Activated naive CD4-positive, alpha-beta T cell treated with anti-CD3 and anti-CD28 coated beads, Interleukin-2, amount 50 U/mL, for 24 hours (primary cell): ENCODE measurements around the gene TSPAN33.
"Not testable (repeated sequence)": the region's sequence is repeated elsewhere in the genome, so short reads cannot be mapped to it uniquely, and the experiment has no call there.

Source experiments
- H3K27ac Mint-ChIP-seq: one replicate; pipeline ENCODE4 v1.8.0; 2021; ENCODE audit warnings: mild to moderate bottlenecking, mixed read lengths
- H3K27me3 Mint-ChIP-seq: one replicate; pipeline ENCODE4 v1.8.0; 2021; ENCODE audit warnings: mixed read lengths
- H3K36me3 Mint-ChIP-seq: one replicate; pipeline ENCODE4 v1.8.0; 2021; ENCODE audit warnings: mixed read lengths
- H3K4me1 Mint-ChIP-seq: one replicate; pipeline ENCODE4 v1.8.0; 2021; ENCODE audit warnings: mixed read lengths
- H3K4me3 Mint-ChIP-seq: one replicate; pipeline ENCODE4 v1.8.0; 2021; ENCODE audit warnings: mild to moderate bottlenecking, mixed read lengths
- H3K9me3 Mint-ChIP-seq: one replicate; pipeline ENCODE4 v1.8.0; 2021; ENCODE audit warnings: mixed read lengths

Gene TSPAN33

DNA sequence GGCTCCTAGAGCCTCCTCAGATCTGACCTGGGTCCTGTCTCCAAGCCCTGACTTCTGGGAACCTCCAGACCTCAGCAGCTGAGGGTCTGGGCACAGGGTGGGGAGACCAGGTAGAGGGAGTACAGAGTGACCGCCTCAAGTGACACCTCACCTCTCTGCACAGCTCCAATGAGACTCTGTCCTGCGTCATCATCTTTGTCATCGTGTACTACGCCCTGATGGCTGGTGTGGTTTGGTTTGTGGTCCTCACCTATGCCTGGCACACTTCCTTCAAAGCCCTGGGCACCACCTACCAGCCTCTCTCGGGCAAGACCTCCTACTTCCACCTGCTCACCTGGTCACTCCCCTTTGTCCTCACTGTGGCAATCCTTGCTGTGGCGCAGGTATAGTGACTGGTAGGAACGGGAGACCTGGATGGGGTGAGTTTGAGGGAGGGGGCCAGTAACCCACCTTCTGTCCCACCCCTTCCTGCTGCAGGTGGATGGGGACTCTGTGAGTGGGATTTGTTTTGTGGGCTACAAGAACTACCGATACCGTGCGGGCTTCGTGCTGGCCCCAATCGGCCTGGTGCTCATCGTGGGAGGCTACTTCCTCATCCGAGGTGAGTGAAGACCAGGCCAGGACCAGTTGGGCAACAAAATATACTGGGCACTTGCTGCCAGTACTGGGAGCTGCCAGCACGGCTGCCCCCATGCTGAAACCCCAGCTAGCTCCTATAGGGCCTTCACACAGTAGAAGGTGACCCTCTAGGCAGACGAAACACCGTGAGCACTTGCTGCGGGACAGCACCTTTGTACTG, 61.7 kb downstream of the TSPAN33 start:
- Mint-ChIP-seq H3K27me3 (no peaks in the 10 kb centered on the region), H3K36me3 (no peaks in the 10 kb centered on the region), H3K4me1 (no peaks in the 10 kb centered on the region), H3K27ac (no peak overlapping the region), H3K9me3 (no peaks in the 10 kb centered on the region), H3K4me3 (no peak overlapping the region)

DNA sequence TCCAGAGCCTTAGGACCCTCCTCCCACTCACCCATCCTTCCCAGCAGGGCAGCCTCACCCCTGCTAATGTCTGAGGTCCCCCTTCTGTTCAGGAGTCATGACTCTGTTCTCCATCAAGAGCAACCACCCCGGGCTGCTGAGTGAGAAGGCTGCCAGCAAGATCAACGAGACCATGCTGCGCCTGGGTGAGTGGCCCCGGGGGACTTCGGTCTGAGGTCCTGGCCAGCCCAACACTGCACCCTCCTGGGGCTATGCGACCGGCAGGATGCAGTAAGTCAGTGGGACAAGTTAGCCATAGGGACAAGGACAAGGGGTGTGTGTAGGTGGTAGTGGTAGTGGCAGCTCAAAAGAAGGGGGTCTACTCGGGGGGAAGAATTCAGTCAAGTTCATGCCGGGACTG, 64.2 kb downstream of the TSPAN33 start:
- Mint-ChIP-seq H3K27ac (no peak overlapping the region), H3K4me1 (no peaks in the 10 kb centered on the region), H3K27me3 (no peaks in the 10 kb centered on the region), H3K4me3 (no peak overlapping the region), H3K36me3 (no peaks in the 10 kb centered on the region), H3K9me3 (no peaks in the 10 kb centered on the region)

DNA sequence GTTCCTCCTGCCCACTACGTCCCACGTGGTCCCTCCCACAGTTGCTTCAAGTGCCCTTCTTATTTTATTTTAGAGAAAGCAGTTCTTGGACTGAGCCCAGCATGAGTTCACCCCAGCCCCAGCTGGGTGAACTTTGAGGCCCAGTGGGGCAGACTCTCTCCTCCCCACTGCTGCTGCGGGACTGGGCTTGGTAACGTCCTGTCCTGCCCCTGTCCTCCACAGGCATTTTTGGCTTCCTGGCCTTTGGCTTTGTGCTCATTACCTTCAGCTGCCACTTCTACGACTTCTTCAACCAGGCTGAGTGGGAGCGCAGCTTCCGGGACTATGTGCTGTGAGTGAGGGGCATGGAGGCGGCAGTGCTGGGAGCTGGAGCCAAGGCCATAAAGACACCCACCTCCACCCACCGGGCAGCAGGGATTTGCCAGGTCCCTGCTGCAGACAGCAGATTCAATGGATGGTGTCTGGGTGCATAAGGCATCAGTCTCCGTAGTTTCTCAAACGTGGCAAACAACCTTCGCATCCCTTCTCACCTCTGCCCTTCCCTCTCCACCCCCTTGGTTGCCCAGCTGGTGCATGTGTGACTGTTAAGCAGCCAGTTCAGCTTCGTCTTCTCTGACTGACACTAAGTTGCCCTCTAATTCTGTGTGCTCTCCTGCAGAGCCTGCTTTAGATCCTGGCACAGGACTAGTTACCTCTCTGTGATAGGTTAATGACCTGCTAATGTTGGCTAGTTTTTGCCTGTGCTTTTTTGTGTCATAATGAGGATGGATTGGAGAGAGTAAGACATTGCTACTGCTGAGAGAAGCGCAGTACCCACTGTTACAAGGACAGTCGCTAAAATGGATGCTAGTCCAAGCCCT, 64.8 kb downstream of the TSPAN33 start:
- H3K4me3 Mint-ChIP-seq, result no peak overlapping the region
- no peak overlapping the region for H3K27ac Mint-ChIP-seq
- no peaks in the 10 kb centered on the region for H3K36me3 Mint-ChIP-seq
- no peaks in the 10 kb centered on the region for H3K4me1 Mint-ChIP-seq
- H3K9me3 Mint-ChIP-seq, result no peaks in the 10 kb centered on the region
- H3K27me3 Mint-ChIP-seq, result no peaks in the 10 kb centered on the region

DNA sequence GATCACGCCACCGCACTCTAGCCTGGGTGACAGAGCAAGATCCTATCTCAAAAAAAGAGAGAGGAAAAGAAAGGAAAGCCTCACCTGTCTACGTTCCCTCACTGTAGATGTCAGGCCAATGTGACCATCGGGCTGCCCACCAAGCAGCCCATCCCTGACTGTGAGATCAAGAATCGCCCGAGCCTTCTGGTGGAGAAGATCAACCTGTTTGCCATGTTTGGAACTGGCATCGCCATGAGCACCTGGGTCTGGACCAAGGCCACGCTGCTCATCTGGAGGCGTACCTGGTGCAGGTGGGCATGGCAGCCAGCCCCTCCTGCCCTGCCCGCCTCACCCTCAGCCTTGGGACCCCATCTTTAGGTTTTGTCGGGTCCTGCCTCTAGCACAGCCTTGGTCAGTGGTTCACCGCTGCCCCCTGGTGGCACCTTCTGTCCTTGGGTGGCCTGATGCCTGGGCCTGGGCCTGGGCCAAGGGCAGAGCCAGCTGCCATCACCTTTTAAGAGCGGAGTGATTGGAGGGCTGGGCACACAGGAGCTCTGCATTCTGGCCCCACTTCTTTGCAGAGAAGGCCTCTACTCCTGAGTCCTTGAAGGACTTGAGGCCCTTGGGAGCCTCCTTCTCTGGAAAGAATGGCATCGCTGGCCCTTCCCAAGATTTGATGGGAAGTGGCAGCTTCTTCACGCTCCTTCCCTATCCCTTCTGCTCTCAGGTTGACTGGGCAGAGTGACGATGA, 65.9 kb downstream of the TSPAN33 start:
- H3K27ac Mint-ChIP-seq, result no peak overlapping the region
- no peaks in the 10 kb centered on the region for H3K36me3 Mint-ChIP-seq
- H3K9me3 Mint-ChIP-seq, result no peaks in the 10 kb centered on the region
- no peak overlapping the region for H3K4me3 Mint-ChIP-seq
- H3K27me3 Mint-ChIP-seq, result no peaks in the 10 kb centered on the region
- no peaks in the 10 kb centered on the region for H3K4me1 Mint-ChIP-seq

DNA sequence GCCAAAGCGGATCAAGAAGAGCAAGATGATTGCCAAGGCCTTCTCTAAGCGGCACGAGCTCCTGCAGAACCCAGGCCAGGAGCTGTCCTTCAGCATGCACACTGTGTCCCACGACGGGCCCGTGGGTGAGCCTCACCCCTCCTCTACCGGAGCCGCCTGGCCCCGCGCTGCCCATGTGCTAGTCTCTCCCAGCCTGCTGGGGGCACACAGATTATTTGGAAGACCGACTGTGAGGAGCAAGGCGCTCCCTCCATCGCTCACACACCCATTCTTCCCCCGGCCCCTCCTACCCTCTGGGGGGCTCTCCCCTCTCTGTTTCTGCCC, 66.4 kb downstream of the TSPAN33 start:
- Mint-ChIP-seq H3K27ac (no peak overlapping the region), H3K4me3 (no peak overlapping the region), H3K9me3 (no peaks in the 10 kb centered on the region), H3K36me3 (peaks cover 2% of the 10 kb centered on the region), H3K4me1 (no peaks in the 10 kb centered on the region), H3K27me3 (no peaks in the 10 kb centered on the region)

DNA sequence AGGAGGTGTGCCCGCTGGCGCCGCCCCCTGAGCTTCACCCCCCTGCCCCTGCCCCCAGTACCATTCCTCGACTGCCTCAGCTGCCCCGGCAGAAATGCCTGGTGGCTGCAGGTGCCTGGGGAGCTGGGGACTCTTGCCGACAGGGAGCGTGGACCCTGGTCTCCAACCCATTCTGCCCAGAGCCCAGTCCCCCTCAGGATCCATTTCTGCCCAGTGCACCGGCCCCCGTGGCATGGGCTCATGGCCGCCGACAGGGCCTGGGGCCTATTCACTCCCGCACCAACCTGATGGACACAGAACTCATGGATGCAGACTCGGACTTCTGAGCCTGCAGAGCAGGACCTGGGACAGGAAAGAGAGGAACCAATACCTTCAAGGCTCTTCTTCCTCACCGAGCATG, 67.6 kb downstream of the TSPAN33 start:
- Mint-ChIP-seq H3K9me3 (no peaks in the 10 kb centered on the region), H3K4me1 (no peaks in the 10 kb centered on the region), H3K27ac (no peak overlapping the region), H3K36me3 (peaks cover 2% of the 10 kb centered on the region), H3K27me3 (no peaks in the 10 kb centered on the region), H3K4me3 (no peak overlapping the region)

DNA sequence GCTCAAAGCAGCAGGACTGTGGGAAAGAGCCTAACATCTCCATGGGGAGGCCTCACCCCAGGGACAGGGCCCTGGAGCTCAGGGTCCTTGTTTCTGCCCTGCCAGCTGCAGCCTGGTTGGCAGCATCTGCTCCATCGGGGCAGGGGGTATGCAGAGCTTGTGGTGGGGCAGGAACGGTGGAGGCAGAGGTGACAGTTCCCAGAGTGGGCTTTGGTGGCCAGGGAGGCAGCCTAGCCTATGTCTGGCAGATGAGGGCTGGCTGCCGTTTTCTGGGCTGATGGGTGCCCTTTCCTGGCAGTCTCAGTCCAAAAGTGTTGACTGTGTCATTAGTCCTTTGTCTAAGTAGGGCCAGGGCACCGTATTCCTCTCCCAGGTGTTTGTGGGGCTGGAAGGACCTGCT, 68.1 kb downstream of the TSPAN33 start:
- Mint-ChIP-seq H3K9me3 (no peaks in the 10 kb centered on the region), H3K27me3 (no peaks in the 10 kb centered on the region), H3K4me3 (no peak overlapping the region), H3K4me1 (no peaks in the 10 kb centered on the region), H3K36me3 (peaks cover 2% of the 10 kb centered on the region), H3K27ac (no peak overlapping the region)

DNA sequence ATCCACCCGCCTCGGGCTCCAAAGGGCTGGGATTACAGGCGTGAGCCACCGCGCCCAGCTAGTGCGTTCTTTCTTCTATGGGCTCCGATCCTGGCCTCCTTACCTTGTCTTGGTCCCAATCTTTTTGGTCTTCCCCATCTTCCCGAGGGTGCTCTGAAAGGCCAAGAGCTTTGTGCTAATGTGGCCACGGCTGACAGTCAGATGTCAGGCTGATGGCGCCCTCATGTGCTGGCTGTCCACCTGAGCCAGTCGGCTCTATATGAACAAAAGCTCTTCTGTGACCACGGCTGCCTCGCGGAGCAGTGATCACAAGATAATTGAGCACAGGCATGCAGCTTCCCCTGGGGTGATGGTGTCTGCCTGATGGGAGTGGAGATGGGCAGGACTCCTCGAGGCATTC, 69.3 kb downstream of the TSPAN33 start:
- Mint-ChIP-seq H3K27me3 (no peaks in the 10 kb centered on the region), H3K36me3 (peaks cover 2% of the 10 kb centered on the region), H3K4me3 (no peak overlapping the region), H3K4me1 (no peaks in the 10 kb centered on the region), H3K9me3 (no peaks in the 10 kb centered on the region), H3K27ac (no peak overlapping the region)

DNA sequence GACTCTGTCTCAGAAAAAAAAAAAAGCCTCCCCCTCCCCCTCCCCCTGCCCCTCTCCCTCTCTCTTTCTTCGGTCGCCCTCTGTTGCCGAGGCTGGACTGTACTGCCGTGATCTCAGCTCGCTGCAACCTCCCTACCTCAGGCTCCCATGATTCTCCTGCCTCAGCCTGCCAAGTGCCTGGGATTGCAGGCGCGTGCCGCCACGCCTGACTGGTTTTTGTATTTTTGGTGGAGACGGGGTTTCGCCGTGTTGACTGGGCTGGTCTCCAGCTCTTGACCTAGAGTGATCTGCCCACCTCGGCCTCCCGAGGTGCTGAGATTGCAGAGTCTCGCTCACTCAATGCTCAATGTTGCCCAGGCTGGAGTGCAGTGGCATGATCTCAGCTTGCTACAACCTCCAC, 71.2 kb downstream of the TSPAN33 start:
- not testable (repeated sequence) for H3K4me1 Mint-ChIP-seq, H3K4me3 Mint-ChIP-seq, H3K9me3 Mint-ChIP-seq, H3K27me3 Mint-ChIP-seq, H3K36me3 Mint-ChIP-seq
- H3K27ac Mint-ChIP-seq, result peak overlapping the region; percentile 55

DNA sequence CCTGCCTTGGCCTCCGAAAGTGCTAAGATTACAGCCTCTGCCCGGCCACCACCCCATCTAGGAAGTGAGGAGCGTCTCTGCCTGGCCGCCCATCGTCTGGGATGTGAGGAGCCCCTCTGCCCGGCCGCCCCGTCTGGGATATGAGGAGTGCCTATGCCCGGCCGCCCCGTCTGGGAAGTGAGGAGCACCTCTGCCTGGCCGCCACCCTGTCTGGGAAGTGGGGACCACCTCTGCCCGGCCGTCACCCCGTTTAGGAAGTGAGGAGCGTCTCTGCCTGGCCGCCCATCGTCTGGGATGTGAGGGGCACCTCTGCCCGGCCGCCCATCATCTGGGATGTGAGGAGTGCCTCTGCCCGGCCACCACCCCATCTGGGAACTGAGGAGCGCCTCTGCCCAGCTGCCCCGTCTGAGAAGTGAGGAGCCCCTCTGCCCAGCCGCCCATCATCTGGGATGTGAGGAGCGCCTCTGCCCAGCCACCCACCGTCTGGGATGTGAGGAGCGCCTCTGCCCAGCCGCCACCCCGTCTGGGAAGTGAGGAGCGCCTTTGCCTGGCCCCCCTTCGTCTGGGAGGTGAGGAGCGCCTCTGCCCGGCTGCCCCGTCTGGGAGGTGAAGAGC, 71.7 kb downstream of the TSPAN33 start:
- not testable (repeated sequence) for H3K36me3 Mint-ChIP-seq, H3K27me3 Mint-ChIP-seq, H3K9me3 Mint-ChIP-seq, H3K4me1 Mint-ChIP-seq, H3K4me3 Mint-ChIP-seq
- peak overlapping the region; percentile 55 for H3K27ac Mint-ChIP-seq

DNA sequence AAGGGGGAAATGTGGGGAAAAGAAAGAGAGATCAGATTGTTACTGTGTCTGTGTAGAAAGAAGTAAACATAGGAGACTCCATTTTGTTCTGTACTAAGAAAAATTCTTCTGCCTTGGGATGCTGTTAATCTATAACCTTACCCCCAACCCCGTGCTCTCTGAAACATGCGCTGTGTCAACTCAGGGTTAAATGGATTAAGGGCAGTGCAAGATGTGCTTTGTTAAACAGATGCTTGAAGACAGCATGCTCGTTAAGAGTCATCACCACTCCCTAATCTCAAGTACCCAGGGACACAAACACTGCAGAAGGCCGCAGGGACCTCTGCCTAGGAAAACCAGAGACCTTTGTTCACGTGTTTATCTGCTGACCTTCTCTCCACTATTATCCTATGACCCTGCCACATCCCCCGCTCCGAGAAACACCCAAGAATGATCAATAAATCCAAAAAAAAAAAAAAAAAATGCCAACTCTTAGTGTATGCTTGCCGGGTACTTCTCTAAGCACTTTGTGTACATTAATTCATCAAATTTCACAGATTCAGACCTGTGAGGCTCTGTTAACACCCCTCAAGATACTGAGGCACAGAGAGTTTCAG, 72.4 kb downstream of the TSPAN33 start:
- not testable (repeated sequence) for H3K4me1 Mint-ChIP-seq, H3K9me3 Mint-ChIP-seq, H3K4me3 Mint-ChIP-seq

DNA sequence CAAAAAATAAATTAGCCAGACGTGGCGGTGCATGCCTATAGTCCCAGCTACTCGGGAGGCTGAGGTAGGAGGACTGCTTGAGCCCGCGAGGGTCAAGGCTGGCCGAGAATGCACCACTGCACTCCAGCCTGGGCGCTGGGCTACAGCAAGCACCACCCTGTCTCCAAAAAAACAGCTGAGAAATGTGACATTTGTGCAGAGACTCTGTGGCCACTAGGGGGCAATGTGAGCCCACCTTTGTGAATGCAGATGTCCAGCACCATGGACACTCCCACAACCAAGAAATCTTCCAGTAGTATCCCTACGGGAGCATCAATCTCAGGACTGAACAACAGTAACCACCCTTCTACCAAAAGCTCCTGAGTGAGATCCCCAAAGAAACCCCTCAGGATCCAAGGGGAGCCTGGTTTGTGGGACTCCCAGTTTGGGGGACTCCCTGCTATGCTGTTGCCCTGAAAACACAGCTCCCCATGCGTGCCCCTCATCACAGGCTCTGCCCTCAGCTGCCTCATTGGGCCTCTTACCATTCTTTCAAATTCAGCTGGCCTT, 74.1 kb downstream of the TSPAN33 start:
- H3K4me1 Mint-ChIP-seq, result peaks cover 13% of the 10 kb centered on the region
- peaks cover 2% of the 10 kb centered on the region for H3K36me3 Mint-ChIP-seq
- H3K9me3 Mint-ChIP-seq, result no peaks in the 10 kb centered on the region
- no peak overlapping the region for H3K4me3 Mint-ChIP-seq
- H3K27me3 Mint-ChIP-seq, result no peaks in the 10 kb centered on the region
- no peak overlapping the region for H3K27ac Mint-ChIP-seq

More for the DNA sequence above, 72.4 kb downstream of the TSPAN33 start:
- H3K27me3 Mint-ChIP-seq, H3K36me3 Mint-ChIP-seq, H3K27ac Mint-ChIP-seq: not testable (repeated sequence)

DNA sequence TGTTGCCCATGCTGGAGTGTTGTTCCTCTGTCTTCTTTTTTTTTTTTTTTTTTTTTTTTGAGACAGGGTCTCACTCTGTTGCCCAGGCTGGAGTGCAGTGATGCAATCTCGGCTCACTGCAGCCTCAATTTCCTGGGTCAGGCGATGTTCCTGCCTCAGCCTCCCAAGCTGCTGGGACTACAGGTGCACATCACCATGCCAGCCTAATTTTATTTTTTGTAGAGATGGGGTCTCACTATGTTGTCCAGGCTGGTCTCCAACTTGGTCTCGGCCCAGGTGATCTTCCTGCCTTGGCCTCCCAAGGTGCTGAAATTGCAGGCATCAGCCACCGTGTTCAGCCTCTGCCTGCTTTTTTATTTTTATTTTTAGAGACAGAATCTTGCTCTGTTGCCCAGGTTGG, 74.7 kb downstream of the TSPAN33 start:
- not testable (repeated sequence) for H3K4me3 Mint-ChIP-seq, H3K9me3 Mint-ChIP-seq

More for the DNA sequence above, 74.7 kb downstream of the TSPAN33 start:
- H3K36me3 Mint-ChIP-seq, H3K27ac Mint-ChIP-seq, H3K27me3 Mint-ChIP-seq: not testable (repeated sequence)
- peaks cover 16% of the 10 kb centered on the region for H3K4me1 Mint-ChIP-seq
